Measurements from ENCODE around the gene PLA2R1.

- TF ChIP-seq CTCF (IDR thresholded peaks at IDR 0.05) (no peak), POLR2A (IDR thresholded peaks at IDR 0.05) (no peak), POLR2AphosphoS5 (IDR thresholded peaks at IDR 0.05) (no peak)
These were observed 28.6 kb downstream of the PLA2R1 start for GRCh38 chr2:160033732-160034392.

All from transverse colon (tissue), 4 donors.